HG03354 (cell line): Measurements from ENCODE around the gene KANSL2.
"Not testable (repeated sequence)": the region's sequence is repeated elsewhere in the genome, so short reads cannot be mapped to it uniquely, and the experiment has no call there.

ENCODE experiments used
- ATAC-seq: cut with Tn5 transposase; IDR thresholded peaks from one replicate; pipeline ENCODE4 v1.9.1; 2021; ENCODE audit warnings: mild to moderate bottlenecking; ENCODE audit not compliant: unreplicated experiment, poor library complexity, severe bottlenecking

Gene KANSL2

DNA sequence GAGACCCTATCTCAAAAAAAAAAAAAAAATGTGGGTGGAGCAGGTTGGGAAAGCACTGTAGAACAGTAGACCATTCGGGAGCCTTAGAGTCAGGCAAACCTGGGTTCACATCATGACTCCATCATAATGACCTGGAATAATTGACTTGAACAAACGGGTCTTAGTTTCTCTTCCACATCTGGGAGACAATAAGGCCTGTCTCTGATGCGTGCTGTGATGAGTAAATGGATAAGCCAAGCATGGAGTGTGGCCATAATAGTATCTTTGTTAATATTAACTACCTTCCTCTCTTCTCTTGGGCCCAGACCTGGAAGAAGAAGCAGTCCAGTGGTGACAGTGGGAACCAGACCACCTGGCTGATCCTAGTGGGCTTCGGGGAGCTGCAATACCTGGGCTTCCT lies 54.5 kb downstream of the KANSL2 start:
- ATAC-seq, result no peak

DNA sequence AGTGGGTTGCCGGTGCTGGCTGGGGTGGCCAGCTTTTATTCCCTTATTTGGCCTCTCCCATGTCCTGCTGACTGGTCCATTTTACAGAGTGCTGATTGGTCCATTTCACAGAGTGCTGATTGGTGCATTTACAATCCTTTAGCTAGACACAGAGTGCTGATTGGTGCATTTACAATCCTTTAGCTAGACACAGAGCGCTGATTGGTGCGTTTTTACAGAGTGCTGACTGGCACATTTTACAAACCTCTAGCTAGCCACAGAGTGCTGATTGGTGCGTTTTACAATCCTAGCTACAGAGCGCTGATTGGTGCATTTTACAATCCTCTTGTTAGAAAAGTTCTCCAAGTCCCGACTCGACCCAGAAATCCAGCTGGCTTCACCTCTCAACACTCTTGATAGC lies 59.0 kb downstream of the KANSL2 start:
- not testable (repeated sequence) for ATAC-seq

DNA sequence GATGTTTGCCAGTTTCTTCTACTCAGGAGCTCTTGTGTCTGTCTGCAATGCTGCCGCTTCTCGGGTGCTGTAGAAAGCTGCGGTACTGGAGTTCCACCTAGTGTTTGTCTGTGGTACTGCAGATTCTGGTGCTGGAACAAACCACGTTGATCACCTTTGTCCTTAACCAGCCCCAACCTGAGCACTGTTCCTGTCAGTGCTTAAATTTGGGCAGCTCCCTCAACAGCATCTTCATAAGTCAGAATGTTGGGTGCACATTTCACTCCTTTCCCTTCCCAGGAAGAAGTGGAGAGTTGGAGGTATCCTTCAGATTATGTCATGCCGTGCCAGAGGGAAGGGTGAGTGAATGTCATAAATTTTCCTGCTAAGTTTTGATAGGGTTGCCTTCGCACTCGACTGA lies 63.5 kb downstream of the KANSL2 start:
- no peak for ATAC-seq

DNA sequence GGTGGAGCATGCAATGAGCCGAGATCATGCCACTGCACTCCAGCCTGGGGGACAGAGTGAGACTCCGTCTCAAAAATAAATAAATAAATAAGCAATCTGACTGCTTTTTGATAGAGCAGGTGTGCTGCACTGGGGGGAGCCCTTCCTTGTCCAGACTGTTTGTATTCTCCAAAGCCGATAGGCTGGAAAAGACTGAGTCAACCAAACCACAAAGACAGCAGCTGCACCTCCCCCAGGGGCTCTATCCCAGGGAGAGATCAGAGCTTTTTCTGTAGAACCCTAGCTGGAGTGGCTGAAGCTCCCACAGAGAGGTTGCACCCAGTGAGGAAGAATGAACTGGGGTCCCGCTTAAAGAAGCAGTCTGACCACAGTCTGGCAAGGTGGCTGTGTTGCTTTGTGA lies 66.4 kb downstream of the KANSL2 start:
- no peak for ATAC-seq

DNA sequence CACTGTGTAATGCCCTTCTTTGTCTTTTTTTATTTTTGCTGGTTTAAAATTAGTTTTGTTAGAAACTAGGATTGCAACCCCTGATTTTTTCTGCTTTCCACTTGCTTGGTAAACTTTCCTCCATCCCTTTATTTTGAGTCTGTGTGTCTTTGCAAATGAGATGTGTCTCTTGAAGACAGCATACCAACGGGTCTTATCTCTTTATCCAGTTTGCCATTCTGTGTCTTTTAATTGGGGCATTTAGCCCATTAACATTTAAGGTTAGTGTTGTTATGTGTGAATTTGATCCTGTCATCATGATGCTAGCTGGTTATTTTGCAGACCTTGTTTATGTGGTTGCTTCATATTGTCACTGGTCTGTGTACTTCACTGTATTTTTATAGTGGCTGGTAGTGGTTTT lies 68.7 kb downstream of the KANSL2 start:
- no peak for ATAC-seq
